WERI-Rb-1 (cell line): ENCODE results near the gene CLEC3A.
A peak's percentile ranks its signal among the peaks of the same experiment; 100 is the strongest.

Source experiments
- DNase-seq: peaks from one replicate; pipeline ENCODE4 v3.0.0-alpha.2; 2020
- H3K27ac ChIP-seq: fragments of 250-450 bp; sonication (Bioruptor Pico); 2 replicates; pipeline ENCODE4 v1.5.1; 2020; ENCODE audit warnings: mild to moderate bottlenecking, moderate library complexity
- H3K27me3 ChIP-seq: fragments of 250-450 bp; sonication (Bioruptor Pico); 2 replicates; pipeline ENCODE4 v1.5.1; 2021; ENCODE audit warnings: mild to moderate bottlenecking, low read depth, moderate library complexity; ENCODE audit not compliant: insufficient read depth, severe bottlenecking
- H3K36me3 ChIP-seq: fragments of 250-450 bp; sonication (Bioruptor Pico); 2 replicates; pipeline ENCODE4 v1.5.1; 2020; ENCODE audit warnings: mild to moderate bottlenecking, moderate library complexity
- H3K4me3 ChIP-seq: 2 replicates; pipeline ENCODE4 v1.5.1; 2011; ENCODE audit warnings: low read depth, mild to moderate bottlenecking, control low read depth, low read length
- H3K9me3 ChIP-seq: fragments of 250-450 bp; sonication (Bioruptor Pico); 2 replicates; pipeline ENCODE4 v1.5.1; 2021; ENCODE audit warnings: mild to moderate bottlenecking, moderate library complexity; ENCODE audit not compliant: severe bottlenecking
- CTCF ChIP-seq: IDR thresholded peaks from 2 replicates; pipeline ENCODE4 v1.5.1; 2011; ENCODE audit warnings: low read depth, mild to moderate bottlenecking, control low read depth, inconsistent platforms, low read length

The CLEC3A gene

GRCh38 chr16:77995843-77996455 lies 26.4 kb upstream of the CLEC3A start:
- no peak for TF ChIP-seq CTCF
- DNase-seq = peak; percentile 36

GRCh38 chr16:77998350-77999023 lies 23.9 kb upstream of the CLEC3A start:
- no peaks in the 10 kb centered on the region for H3K27me3 ChIP-seq

More at GRCh38 chr16:77995843-77996455, 26.4 kb upstream of the CLEC3A start:
- Histone ChIP-seq H3K27me3 (no peaks in the 10 kb centered on the region), H3K4me3 (no peak overlapping the region), H3K9me3 (peaks cover 18% of the 10 kb centered on the region), H3K27ac (peak overlapping the region; percentile 51), H3K36me3 (no peaks in the 10 kb centered on the region)

GRCh38 chr16:78001451-78002025 lies 20.8 kb upstream of the CLEC3A start:
- Histone ChIP-seq H3K36me3 (no peaks in the 10 kb centered on the region), H3K4me3 (no peak overlapping the region), H3K27me3 (no peaks in the 10 kb centered on the region), H3K27ac (no peak overlapping the region), H3K9me3 (peaks cover 4% of the 10 kb centered on the region)
- no peak for DNase-seq
- TF ChIP-seq CTCF = no peak

More at GRCh38 chr16:77998350-77999023, 23.9 kb upstream of the CLEC3A start:
- no peak for TF ChIP-seq CTCF
- H3K9me3 ChIP-seq = peaks cover 18% of the 10 kb centered on the region
- H3K4me3 ChIP-seq = no peak overlapping the region
- no peak overlapping the region for H3K27ac ChIP-seq
- no peaks in the 10 kb centered on the region for H3K36me3 ChIP-seq
- DNase-seq = no peak

- peaks cover 4% of the 10 kb centered on the region for H3K9me3 ChIP-seq
- TF ChIP-seq CTCF = peak; percentile 85
- no peak overlapping the region for H3K4me3 ChIP-seq
- no peaks in the 10 kb centered on the region for H3K36me3 ChIP-seq
- H3K27ac ChIP-seq = no peak overlapping the region; the same call in 1 of the 2 replicates
- peak; percentile 94 for DNase-seq
- no peaks in the 10 kb centered on the region for H3K27me3 ChIP-seq
Observed at GRCh38 chr16:78002915-78003538, 19.3 kb upstream of the CLEC3A start.

- Histone ChIP-seq H3K36me3 (no peaks in the 10 kb centered on the region), H3K27ac (no peak overlapping the region), H3K4me3 (no peak overlapping the region), H3K27me3 (no peaks in the 10 kb centered on the region), H3K9me3 (peaks cover 4% of the 10 kb centered on the region)
- DNase-seq = no peak
- TF ChIP-seq CTCF = no peak
Observed at GRCh38 chr16:78004517-78004916, 17.8 kb upstream of the CLEC3A start.
